Measurements from ENCODE around the gene CD1E.

CD1E gene

GRCh38 chr1:158324395-158324794 is 29.3 kb upstream of the CD1E start (continued):
- TF ChIP-seq ZNF138 (tag by site-specific recombination; IDR thresholded peaks at IDR 0.05; ENCODE audit: borderline replicate concordance) = no peak
- no peak for TF ChIP-seq SP2 (tag by site-specific recombination; IDR thresholded peaks at IDR 0.05)
- TF ChIP-seq ZNF626 (tag by site-specific recombination; IDR thresholded peaks at IDR 0.05) = no peak
- no peak for TF ChIP-seq ZNF843 (tag by site-specific recombination; IDR thresholded peaks at IDR 0.05)

DNA sequence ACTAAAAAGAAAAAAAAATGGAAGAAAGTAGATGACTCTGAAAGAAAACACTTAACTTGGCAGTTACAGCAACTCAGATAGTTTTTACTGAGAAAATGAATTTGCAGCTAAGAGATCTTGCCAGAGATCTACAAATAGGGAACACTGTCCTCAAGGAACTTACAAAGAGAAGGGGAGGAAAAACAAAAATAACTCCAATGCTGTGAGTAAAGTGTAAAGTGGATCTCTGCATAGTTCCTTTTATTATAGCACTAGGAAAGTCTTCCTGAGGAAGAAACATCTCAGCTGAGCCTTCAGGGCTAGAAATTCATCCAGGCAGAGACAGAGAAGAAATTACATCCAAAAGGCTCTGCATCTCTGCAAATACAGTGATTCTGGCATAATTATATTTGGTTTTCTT is 26.2 kb upstream of the CD1E start:
- Histone ChIP-seq H3K27ac (ENCODE audit: extremely low read depth, low read depth, low read length) (no peak overlapping the region), H3K4me1 (ENCODE audit: control insufficient read depth, insufficient read depth, low read length) (no peaks in the 10 kb centered on the region), H3K4me3 (ENCODE audit: low read depth, low read length) (no peak overlapping the region), H3K36me3 (ENCODE audit: control insufficient read depth in 2 of 2, insufficient read depth in 1 of 2, low read length in 2 of 2) (no peaks in the 10 kb centered on the region), H3K9me3 (ENCODE audit: control insufficient read depth, insufficient read depth, low read depth, low read length) (no peaks in the 10 kb centered on the region)
- TF ChIP-seq, protein P1, sequence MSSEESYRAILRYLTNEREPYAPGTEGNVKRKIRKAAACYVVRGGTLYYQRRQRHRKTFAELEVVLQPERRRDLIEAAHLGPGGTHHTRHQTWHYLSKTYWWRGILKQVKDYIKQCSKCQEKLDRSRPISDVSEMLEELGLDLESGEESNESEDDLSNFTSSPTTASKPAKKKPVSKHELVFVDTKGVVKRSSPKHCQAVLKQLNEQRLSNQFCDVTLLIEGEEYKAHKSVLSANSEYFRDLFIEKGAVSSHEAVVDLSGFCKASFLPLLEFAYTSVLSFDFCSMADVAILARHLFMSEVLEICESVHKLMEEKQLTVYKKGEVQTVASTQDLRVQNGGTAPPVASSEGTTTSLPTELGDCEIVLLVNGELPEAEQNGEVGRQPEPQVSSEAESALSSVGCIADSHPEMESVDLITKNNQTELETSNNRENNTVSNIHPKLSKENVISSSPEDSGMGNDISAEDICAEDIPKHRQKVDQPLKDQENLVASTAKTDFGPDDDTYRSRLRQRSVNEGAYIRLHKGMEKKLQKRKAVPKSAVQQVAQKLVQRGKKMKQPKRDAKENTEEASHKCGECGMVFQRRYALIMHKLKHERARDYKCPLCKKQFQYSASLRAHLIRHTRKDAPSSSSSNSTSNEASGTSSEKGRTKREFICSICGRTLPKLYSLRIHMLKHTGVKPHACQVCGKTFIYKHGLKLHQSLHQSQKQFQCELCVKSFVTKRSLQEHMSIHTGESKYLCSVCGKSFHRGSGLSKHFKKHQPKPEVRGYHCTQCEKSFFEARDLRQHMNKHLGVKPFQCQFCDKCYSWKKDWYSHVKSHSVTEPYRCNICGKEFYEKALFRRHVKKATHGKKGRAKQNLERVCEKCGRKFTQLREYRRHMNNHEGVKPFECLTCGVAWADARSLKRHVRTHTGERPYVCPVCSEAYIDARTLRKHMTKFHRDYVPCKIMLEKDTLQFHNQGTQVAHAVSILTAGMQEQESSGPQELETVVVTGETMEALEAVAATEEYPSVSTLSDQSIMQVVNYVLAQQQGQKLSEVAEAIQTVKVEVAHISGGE (tag by site-specific recombination; conservative IDR thresholded peaks at IDR 0.05; ENCODE audit: low read depth) = no peak
- TF ChIP-seq ZNF610 (tag by site-specific recombination; IDR thresholded peaks at IDR 0.05; ENCODE audit: borderline replicate concordance) = no peak
- no peak for TF ChIP-seq ZNF624 (tag by site-specific recombination; IDR thresholded peaks at IDR 0.05)
- TF ChIP-seq OSR2 (tag by site-specific recombination; IDR thresholded peaks at IDR 0.05) = no peak
- no peak for TF ChIP-seq KLF8 (tag by site-specific recombination; IDR thresholded peaks at IDR 0.05)
- CTCF ChIA-PET = interaction anchor here (0.7 kb wide), 1 partner anchor 799 kb away, joined by 4 read pairs; no protein-coding TSS in a partner anchor
- POLR2A ChIA-PET = no interaction called here

DNA sequence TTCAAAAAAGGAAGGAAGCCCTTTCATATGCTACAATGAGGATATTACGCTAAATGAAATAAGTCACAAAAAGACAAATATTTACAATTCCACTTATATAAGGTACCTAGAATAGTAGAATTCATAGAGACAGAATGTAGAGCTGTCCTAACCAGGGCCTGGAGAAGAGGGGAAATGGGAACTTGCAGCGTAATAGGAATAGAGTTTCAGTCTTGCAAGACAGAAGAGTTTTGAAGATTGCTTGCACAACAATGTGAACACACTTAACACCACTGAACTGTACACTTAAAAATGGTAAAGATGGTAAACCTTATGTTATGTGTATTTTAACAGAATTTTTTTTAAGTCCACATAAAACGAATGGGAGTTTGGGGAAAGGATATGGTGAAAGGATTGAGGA is 25.3 kb upstream of the CD1E start:
- ChIA-PET CTCF (interaction anchor here (0.5 to 0.7 kb wide), 2 partner anchors 69 to 800 kb away, joined by 4 to 5 read pairs; no protein-coding TSS in a partner anchor), POLR2A (no interaction called here)
- H3K27ac ChIP-seq (ENCODE audit: extremely low read depth, low read depth, low read length) = no peak overlapping the region

DNA sequence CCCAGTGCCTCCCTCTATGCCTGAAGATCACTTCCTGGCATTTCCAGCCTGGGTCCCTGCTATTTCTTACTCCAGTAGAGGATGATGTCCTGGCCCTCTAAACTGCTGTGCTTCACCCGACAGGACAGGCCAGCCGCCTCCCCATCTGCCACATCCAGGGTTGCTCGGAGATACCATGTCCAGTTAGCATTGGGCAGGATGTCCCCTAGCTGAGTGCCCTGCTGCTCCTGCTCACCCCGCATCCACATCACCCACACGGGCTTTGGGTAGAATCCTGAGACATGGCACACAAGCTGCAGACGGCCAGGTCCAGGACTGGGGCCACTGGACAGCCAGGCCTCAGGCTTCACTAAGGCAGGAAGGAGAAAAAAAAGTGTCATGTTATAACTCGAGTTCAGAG is 24.4 kb upstream of the CD1E start:
- ChIA-PET CTCF (interaction anchor here (0.5 kb wide), 1 partner anchor 70 kb away, joined by 5 read pairs; no protein-coding TSS in a partner anchor), POLR2A (no interaction called here)
- no peak overlapping the region for H3K4me3 ChIP-seq (ENCODE audit: low read depth, low read length)
- H3K9me3 ChIP-seq (ENCODE audit: control insufficient read depth, insufficient read depth, low read depth, low read length) = no peaks in the 10 kb centered on the region
- H3K36me3 ChIP-seq (ENCODE audit: control insufficient read depth in 2 of 2, insufficient read depth in 1 of 2, low read length in 2 of 2) = no peaks in the 10 kb centered on the region
- TF ChIP-seq, protein P2, sequence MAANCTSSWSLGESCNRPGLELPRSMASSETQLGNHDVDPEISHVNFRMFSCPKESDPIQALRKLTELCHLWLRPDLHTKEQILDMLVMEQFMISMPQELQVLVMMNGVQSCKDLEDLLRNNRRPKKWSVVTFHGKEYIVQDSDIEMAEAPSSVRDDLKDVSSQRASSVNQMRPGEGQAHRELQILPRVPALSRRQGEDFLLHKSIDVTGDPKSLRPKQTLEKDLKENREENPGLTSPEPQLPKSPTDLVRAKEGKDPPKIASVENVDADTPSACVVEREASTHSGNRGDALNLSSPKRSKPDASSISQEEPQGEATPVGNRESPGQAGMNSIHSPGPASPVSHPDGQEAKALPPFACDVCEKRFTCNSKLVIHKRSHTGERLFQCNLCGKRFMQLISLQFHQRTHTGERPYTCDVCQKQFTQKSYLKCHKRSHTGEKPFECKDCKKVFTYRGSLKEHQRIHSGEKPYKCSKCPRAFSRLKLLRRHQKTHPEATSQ (tag by site-specific recombination; IDR thresholded peaks at IDR 0.05) = no peak
- TF ChIP-seq ZNF350 (tag by site-specific recombination; IDR thresholded peaks at IDR 0.05) (no peak), SP3 (tag by site-specific recombination; IDR thresholded peaks at IDR 0.05) (no peak), ZNF311 (tag by site-specific recombination; IDR thresholded peaks at IDR 0.05; ENCODE audit: borderline replicate concordance) (no peak), GFI1B (tag by site-specific recombination; IDR thresholded peaks at IDR 0.05) (no peak), ZNF146 (tag by site-specific recombination; IDR thresholded peaks at IDR 0.05) (no peak), ZNF426 (tag by site-specific recombination; IDR thresholded peaks at IDR 0.05) (no peak), ZNF707 (tag by site-specific recombination; IDR thresholded peaks at IDR 0.05) (no peak), ZNF837 (tag by site-specific recombination; IDR thresholded peaks at IDR 0.05) (no peak)
- TF ChIP-seq, protein P3, sequence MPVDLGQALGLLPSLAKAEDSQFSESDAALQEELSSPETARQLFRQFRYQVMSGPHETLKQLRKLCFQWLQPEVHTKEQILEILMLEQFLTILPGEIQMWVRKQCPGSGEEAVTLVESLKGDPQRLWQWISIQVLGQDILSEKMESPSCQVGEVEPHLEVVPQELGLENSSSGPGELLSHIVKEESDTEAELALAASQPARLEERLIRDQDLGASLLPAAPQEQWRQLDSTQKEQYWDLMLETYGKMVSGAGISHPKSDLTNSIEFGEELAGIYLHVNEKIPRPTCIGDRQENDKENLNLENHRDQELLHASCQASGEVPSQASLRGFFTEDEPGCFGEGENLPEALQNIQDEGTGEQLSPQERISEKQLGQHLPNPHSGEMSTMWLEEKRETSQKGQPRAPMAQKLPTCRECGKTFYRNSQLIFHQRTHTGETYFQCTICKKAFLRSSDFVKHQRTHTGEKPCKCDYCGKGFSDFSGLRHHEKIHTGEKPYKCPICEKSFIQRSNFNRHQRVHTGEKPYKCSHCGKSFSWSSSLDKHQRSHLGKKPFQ (tag by site-specific recombination; IDR thresholded peaks at IDR 0.05) = no peak
- H3K27ac ChIP-seq (ENCODE audit: extremely low read depth, low read depth, low read length) = no peak overlapping the region
- no peaks in the 10 kb centered on the region for H3K4me1 ChIP-seq (ENCODE audit: control insufficient read depth, insufficient read depth, low read length)

More for the DNA sequence above, 25.3 kb upstream of the CD1E start:
- no peak for TF ChIP-seq ZNF211 (tag by site-specific recombination; IDR thresholded peaks at IDR 0.05; ENCODE audit: low read depth)
- Histone ChIP-seq H3K36me3 (ENCODE audit: control insufficient read depth in 2 of 2, insufficient read depth in 1 of 2, low read length in 2 of 2) (no peaks in the 10 kb centered on the region), H3K9me3 (ENCODE audit: control insufficient read depth, insufficient read depth, low read depth, low read length) (no peaks in the 10 kb centered on the region), H3K4me3 (ENCODE audit: low read depth, low read length) (no peak overlapping the region), H3K4me1 (ENCODE audit: control insufficient read depth, insufficient read depth, low read length) (no peaks in the 10 kb centered on the region)
